22Rv1 (cell line): ENCODE data around the gene PRKCE.
"Not testable (repeated sequence)": the region's sequence is repeated elsewhere in the genome, so short reads cannot be mapped to it uniquely, and the experiment has no call there.

Experiments
- CTCF ChIP-seq: fragments of 450-650 bp; IDR thresholded peaks from 2 replicates; pipeline ENCODE4 v1.5.1; 2017; ENCODE audit warnings: mild to moderate bottlenecking
- ZFX ChIP-seq: fragments of 450-650 bp; IDR thresholded peaks from 2 replicates; pipeline ENCODE4 v1.6.1; 2017; ENCODE audit warnings: antibody characterized with exemption, borderline replicate concordance

DNA sequence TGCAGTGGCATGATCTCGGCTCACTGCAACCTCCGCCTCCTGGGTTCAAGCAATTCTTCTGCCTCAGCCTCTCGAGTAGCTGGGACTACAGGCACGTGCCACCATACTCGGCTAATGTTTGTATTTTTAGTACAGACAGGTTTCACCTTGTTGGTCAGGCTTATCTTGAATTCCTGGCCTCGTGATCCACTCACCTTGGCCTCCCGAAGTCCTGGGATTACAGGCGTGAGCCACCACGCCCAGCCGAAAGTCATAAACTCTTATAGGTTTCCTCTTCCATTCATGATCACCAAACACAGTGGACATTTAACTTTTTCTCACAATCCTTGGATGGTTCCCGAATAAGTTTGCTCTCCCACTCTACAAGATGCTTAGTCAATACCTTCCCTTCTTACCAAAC is 552.2 kb downstream of the PRKCE start:
- TF ChIP-seq ZFX, CTCF: not testable (repeated sequence)
